Fibroblast of villous mesenchyme (primary cell): ENCODE results near the gene ALDH1A2. TPM values are rescaled to one million over a fixed set of nuclear protein-coding genes. Genes with fewer than 3 reads are reported as not detected.

Experiments used
- DNase-seq: peaks from one replicate; pipeline ENCODE4 v3.0.0-alpha.2; 2010; ENCODE audit warnings: low read depth
- H3K4me3 ChIP-seq: 2 replicates; pipeline ENCODE4 v1.5.1; 2011; ENCODE audit warnings: low read depth, mild to moderate bottlenecking, low read length
- total RNA-seq: library from RNA; depleted of rRNA; stranded (reverse); fragments of >200 nt; gene quantifications from 2 replicates; pipeline ENCODE4 v1.2.3, GENCODE V29; 2012
- TF ChIP-seq, protein P1 (sequence below): IDR thresholded peaks from 2 replicates; pipeline ENCODE4 v1.5.1; 2012; ENCODE audit warnings: low read depth, mild to moderate bottlenecking, low read length; ENCODE audit not compliant: insufficient read depth

Gene ALDH1A2
- total RNA-seq, 1 donor = 8.2 TPM

- no peak for DNase-seq
- no peak overlapping the region for H3K4me3 ChIP-seq
- TF ChIP-seq, protein P1, sequence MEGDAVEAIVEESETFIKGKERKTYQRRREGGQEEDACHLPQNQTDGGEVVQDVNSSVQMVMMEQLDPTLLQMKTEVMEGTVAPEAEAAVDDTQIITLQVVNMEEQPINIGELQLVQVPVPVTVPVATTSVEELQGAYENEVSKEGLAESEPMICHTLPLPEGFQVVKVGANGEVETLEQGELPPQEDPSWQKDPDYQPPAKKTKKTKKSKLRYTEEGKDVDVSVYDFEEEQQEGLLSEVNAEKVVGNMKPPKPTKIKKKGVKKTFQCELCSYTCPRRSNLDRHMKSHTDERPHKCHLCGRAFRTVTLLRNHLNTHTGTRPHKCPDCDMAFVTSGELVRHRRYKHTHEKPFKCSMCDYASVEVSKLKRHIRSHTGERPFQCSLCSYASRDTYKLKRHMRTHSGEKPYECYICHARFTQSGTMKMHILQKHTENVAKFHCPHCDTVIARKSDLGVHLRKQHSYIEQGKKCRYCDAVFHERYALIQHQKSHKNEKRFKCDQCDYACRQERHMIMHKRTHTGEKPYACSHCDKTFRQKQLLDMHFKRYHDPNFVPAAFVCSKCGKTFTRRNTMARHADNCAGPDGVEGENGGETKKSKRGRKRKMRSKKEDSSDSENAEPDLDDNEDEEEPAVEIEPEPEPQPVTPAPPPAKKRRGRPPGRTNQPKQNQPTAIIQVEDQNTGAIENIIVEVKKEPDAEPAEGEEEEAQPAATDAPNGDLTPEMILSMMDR = no peak
Observed at GRCh38 chr15:57922776-57923175, 142.7 kb downstream of the ALDH1A2 start.

GRCh38 chr15:57921371-57921770, 144.1 kb downstream of the ALDH1A2 start:
- TF ChIP-seq, protein P1 = no peak
- DNase-seq = peak; percentile 72
- no peak overlapping the region for H3K4me3 ChIP-seq

GRCh38 chr15:57920911-57921310, 144.6 kb downstream of the ALDH1A2 start:
- TF ChIP-seq, protein P1 = no peak
- no peak overlapping the region for H3K4me3 ChIP-seq
- DNase-seq = peak; percentile 49

DNA sequence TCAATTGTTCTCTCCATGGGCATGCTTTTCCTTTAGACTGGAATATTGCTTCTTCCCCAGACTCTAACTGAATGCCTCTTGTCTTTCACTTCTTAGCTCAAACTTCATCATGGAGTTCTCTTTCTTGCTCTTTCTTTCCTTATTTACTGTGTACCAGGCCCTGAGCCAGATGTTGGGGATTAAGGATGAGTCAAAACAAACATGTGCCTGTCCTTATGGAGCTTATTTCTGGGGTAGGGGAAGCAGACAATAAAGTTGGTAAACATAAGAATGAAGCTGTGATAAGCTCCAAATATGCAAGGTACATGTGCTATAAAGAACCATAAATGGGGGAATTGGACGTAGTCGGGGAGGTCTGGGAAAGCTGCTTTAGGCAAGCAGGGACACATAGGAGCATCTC, 145.8 kb downstream of the ALDH1A2 start:
- H3K4me3 ChIP-seq = no peak overlapping the region
- DNase-seq = no peak
- TF ChIP-seq, protein P1 = no peak

- no peak for DNase-seq
- TF ChIP-seq, protein P1 = no peak
- no peak overlapping the region for H3K4me3 ChIP-seq
Observed at GRCh38 chr15:57917998-57918397, 147.5 kb downstream of the ALDH1A2 start.

DNA sequence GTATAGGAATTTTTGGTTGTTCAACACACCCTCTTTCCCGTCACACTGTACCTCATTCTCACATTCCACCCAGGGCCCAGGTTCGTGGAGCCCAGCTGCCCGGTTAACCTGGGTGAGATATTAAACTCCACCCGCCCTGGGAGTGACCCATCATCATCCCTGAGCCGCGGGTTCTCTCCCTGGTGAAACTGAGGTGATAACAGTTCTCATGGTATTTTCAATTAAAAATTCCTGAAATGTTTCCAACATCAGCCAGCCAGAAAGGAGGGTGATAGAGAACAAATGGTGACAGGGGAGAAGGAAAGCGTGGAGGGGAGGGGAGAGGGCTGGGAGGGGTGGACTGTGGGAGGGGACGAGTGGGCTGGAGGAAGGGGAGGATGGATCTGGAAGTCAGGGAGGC, 148.8 kb downstream of the ALDH1A2 start:
- no peak overlapping the region for H3K4me3 ChIP-seq
- TF ChIP-seq, protein P1 = no peak
- no peak for DNase-seq

- no peak for DNase-seq
- no peak overlapping the region for H3K4me3 ChIP-seq
- TF ChIP-seq, protein P1 = no peak
Observed at GRCh38 chr15:57915827-57916531, 149.5 kb downstream of the ALDH1A2 start.
